Thymus (tissue), 11 donors: ENCODE measurements around the gene TMEM238. TPM values are rescaled to one million over a fixed set of nuclear protein-coding genes. Genes with fewer than 3 reads are reported as not detected.

Source experiments
- DNase-seq, 9 donors: peaks; one replicate each; pipeline ENCODE4 v3.0.0-alpha.2; 2013; ENCODE audit warnings: low spot score in 9 of 9, low read depth in 6 of 9, missing footprints in 1 of 9
- H3K27ac ChIP-seq, 2 donors: one replicate each; pipeline ENCODE4 v1.5.1; 2013; ENCODE audit warnings: control low read depth in 1 of 2, low read depth in 1 of 2, low read length in 1 of 2, mild to moderate bottlenecking in 1 of 2, moderate library complexity in 1 of 2
- H3K27me3 ChIP-seq, 2 donors: one replicate each; pipeline ENCODE4 v1.5.1; 2013; ENCODE audit warnings: low read length in 1 of 2; ENCODE audit not compliant: control insufficient read depth in 2 of 2, insufficient read depth in 1 of 2
- H3K36me3 ChIP-seq, 2 donors: one replicate each; pipeline ENCODE4 v1.5.1; 2013; ENCODE audit warnings: low read length in 1 of 2, mild to moderate bottlenecking in 1 of 2, moderate library complexity in 1 of 2; ENCODE audit not compliant: control insufficient read depth in 2 of 2, insufficient read depth in 2 of 2
- H3K4me1 ChIP-seq, 2 donors: one replicate each; pipeline ENCODE4 v1.5.1; 2013; ENCODE audit warnings: low read length in 2 of 2; ENCODE audit not compliant: control insufficient read depth in 2 of 2, insufficient read depth in 2 of 2
- H3K4me3 ChIP-seq, 2 donors: one replicate each; pipeline ENCODE4 v1.5.1; 2013; ENCODE audit warnings: low read length in 2 of 2, control low read depth in 1 of 2, mild to moderate bottlenecking in 1 of 2
- H3K9me3 ChIP-seq, 2 donors: one replicate each; pipeline ENCODE4 v1.5.1; 2013; ENCODE audit warnings: low read length in 1 of 2, mild to moderate bottlenecking in 1 of 2; ENCODE audit not compliant: control insufficient read depth in 2 of 2, insufficient read depth in 1 of 2
- WGBS: extraction: QIAGEN DNeasy Blood & Tissue Kit; methylation state at CpG from one replicate; pipeline ENCODE4 v1.1.7; 2013; 5-methylcytosine and 5-hydroxymethylcytosine counted together
- polyA plus RNA-seq: library from polyadenylated mRNA; stranded (reverse); fragments of 200-250 nt; gene quantifications from one replicate; pipeline ENCODE4 v1.2.3, GENCODE V29; 2013
- total RNA-seq: library from RNA; stranded (reverse); fragments of 120-200 nt; gene quantifications from one replicate; pipeline ENCODE4 v1.2.4, GENCODE V29; 2013
- donor health status: healthy.

Gene TMEM238
- total and polyA plus RNA-seq, 2 donors, result 0.23 to 2.5 TPM

GRCh38 chr19:55385724-55386492 is 1.8 kb upstream of the TMEM238 start, which contains the start of gene RPL28:
TSS of gene RPL28 (plus strand) at chr19:55385932. CDS start at chr19:55386358, 426 bp downstream.
- peak; percentile 96 to 100 (median 99) for DNase-seq
- peaks cover 35 to 44% of the 10 kb centered on the region in 2 donors for H3K36me3 ChIP-seq
- H3K4me1 ChIP-seq, result peaks cover 26 to 52% of the 10 kb centered on the region in 2 donors
- WGBS, result under 1% methylated on average over 68 of the region's 68 CpGs
- no peaks in the 10 kb centered on the region for H3K27me3 ChIP-seq
- no peaks in the 10 kb centered on the region for H3K9me3 ChIP-seq
- peak within 1 kb of the TSS; percentile 97 to 99 for H3K27ac ChIP-seq
- H3K4me3 ChIP-seq, result peak within 1 kb of the TSS; percentile 91 to 95

- WGBS, result 5% methylated on average over 34 of the region's 34 CpGs
- Histone ChIP-seq H3K27me3 (no peaks in the 10 kb centered on the region), H3K9me3 (no peaks in the 10 kb centered on the region), H3K4me3 (peak overlapping the region; percentile 91 to 95), H3K36me3 (peaks cover 28 to 37% of the 10 kb centered on the region in 2 donors), H3K27ac (peak overlapping the region; percentile 97 to 99), H3K4me1 (peaks cover 26 to 52% of the 10 kb centered on the region in 2 donors)
- peak; percentile 95 to 100 (median 98) for DNase-seq
These were observed 1.0 kb upstream of the TMEM238 start for GRCh38 chr19:55384920-55385723.

- Histone ChIP-seq H3K27me3 (peaks cover 0 to 7% of the 10 kb centered on the region in 2 donors), H3K36me3 (peaks cover 14 to 21% of the 10 kb centered on the region in 2 donors), H3K9me3 (no peaks in the 10 kb centered on the region), H3K27ac (peak overlapping the region; percentile 76 to 99), H3K4me1 (peaks cover 26 to 41% of the 10 kb centered on the region in 2 donors), H3K4me3 (peak overlapping the region; percentile 40 to 91)
- peak in 8 of 9 donors; percentile 23 to 59 (median 36) for DNase-seq
- 4% methylated on average over 88 of the region's 88 CpGs for WGBS
These were observed 587 bp downstream of the TMEM238 start for GRCh38 chr19:55383279-55384130.

- Histone ChIP-seq H3K36me3 (peaks cover 5 to 11% of the 10 kb centered on the region in 2 donors), H3K9me3 (no peaks in the 10 kb centered on the region), H3K27ac (no peak overlapping the region), H3K4me1 (peaks cover 19 to 32% of the 10 kb centered on the region in 2 donors), H3K27me3 (peaks cover 0 to 17% of the 10 kb centered on the region in 2 donors), H3K4me3 (no peak overlapping the region)
- WGBS, result 97% methylated on average over 3 of the region's 3 CpGs
- DNase-seq, result no peak
These were observed 1.5 kb downstream of the TMEM238 start for GRCh38 chr19:55382522-55383054.

- H3K27ac ChIP-seq, result no peak overlapping the region
- no peak overlapping the region for H3K4me3 ChIP-seq
- peaks cover 0 to 6% of the 10 kb centered on the region in 2 donors for H3K36me3 ChIP-seq
- H3K27me3 ChIP-seq, result peaks cover 0 to 22% of the 10 kb centered on the region in 2 donors
- DNase-seq, result no peak
- no peaks in the 10 kb centered on the region for H3K9me3 ChIP-seq
- WGBS, result 99% methylated on average over 5 of the region's 5 CpGs
- H3K4me1 ChIP-seq, result peaks cover 14 to 26% of the 10 kb centered on the region in 2 donors
These were observed 2.1 kb downstream of the TMEM238 start for GRCh38 chr19:55382013-55382412.

- Histone ChIP-seq H3K27me3 (peaks cover 8 to 51% of the 10 kb centered on the region in 2 donors), H3K9me3 (no peaks in the 10 kb centered on the region), H3K36me3 (no peaks in the 10 kb centered on the region), H3K27ac (no peak overlapping the region), H3K4me1 (peaks cover 4 to 12% of the 10 kb centered on the region in 2 donors), H3K4me3 (no peak overlapping the region)
- 77% methylated on average over 11 of the region's 11 CpGs for WGBS
- DNase-seq, result no peak
These were observed 4.9 kb downstream of the TMEM238 start for GRCh38 chr19:55379174-55379573.

- H3K27me3 ChIP-seq, result peaks cover 10 to 67% of the 10 kb centered on the region in 2 donors
These were observed 6.5 kb downstream of the TMEM238 start for GRCh38 chr19:55377356-55378131.

More at GRCh38 chr19:55377356-55378131, 6.5 kb downstream of the TMEM238 start:
- DNase-seq, result no peak
- 60% methylated on average over 43 of the region's 43 CpGs for WGBS
- no peak overlapping the region for H3K27ac ChIP-seq
- H3K9me3 ChIP-seq, result no peaks in the 10 kb centered on the region
- H3K4me1 ChIP-seq, result peaks cover 0 to 5% of the 10 kb centered on the region in 2 donors
- no peak overlapping the region for H3K4me3 ChIP-seq
- H3K36me3 ChIP-seq, result no peaks in the 10 kb centered on the region
